HepG2 (cell line): ENCODE results near the gene TMEM167A. TPM values are rescaled to one million over a fixed set of nuclear protein-coding genes. Genes with fewer than 3 reads are reported as not detected.

ENCODE experiments used
- AGO1 ChIP-seq: fragments of 200-400 bp; formaldehyde crosslinking; IDR thresholded peaks from 2 replicates; pipeline ENCODE4 v1.6.1; 2017; ENCODE audit warnings: mild to moderate bottlenecking, low read depth, low read length, moderate library complexity; ENCODE audit not compliant: poor library complexity, severe bottlenecking
- ATM ChIP-seq: fragments of 450-650 bp; IDR thresholded peaks from 2 replicates; pipeline ENCODE4 v1.7.1; 2017; ENCODE audit warnings: mild to moderate bottlenecking, borderline replicate concordance
- CEBPB ChIP-seq: IDR thresholded peaks from 2 replicates; pipeline ENCODE4 v1.6.1; 2011; ENCODE audit warnings: low read depth, low read length, improper control_type of control experiment, borderline replicate concordance
- DNMT3B ChIP-seq: conservative IDR thresholded peaks from 2 replicates; pipeline ENCODE4 v1.6.1; 2016; ENCODE audit warnings: missing biosample characterization, control low read depth
- FOXP4 ChIP-seq: sonication (generic); formaldehyde crosslinking; IDR thresholded peaks from 2 replicates; pipeline ENCODE4 v1.4.0; 2020; ENCODE audit warnings: missing genetic modification reagents
- GTF3A ChIP-seq: sonication (generic); formaldehyde crosslinking; conservative IDR thresholded peaks from 2 replicates; pipeline ENCODE4 v1.4.0; 2020; ENCODE audit warnings: mild to moderate bottlenecking, missing genetic modification reagents
- HOXA7 ChIP-seq: sonication (generic); formaldehyde crosslinking; IDR thresholded peaks from 2 replicates; pipeline ENCODE4 v1.8.1; 2022; ENCODE audit warnings: mild to moderate bottlenecking, missing genetic modification reagents, moderate library complexity
- KAT8 ChIP-seq: IDR thresholded peaks from 2 replicates; pipeline ENCODE4 v1.6.1; 2016; ENCODE audit warnings: missing genetic modification reagents, missing compliant biosample characterization
- MED8 ChIP-seq: sonication (generic); formaldehyde crosslinking; IDR thresholded peaks from 2 replicates; pipeline ENCODE4 v1.8.1; 2023; ENCODE audit warnings: mild to moderate bottlenecking, missing genetic modification reagents; ENCODE audit not compliant: insufficient replicate concordance
- NCOA2 ChIP-seq: sonication (generic); formaldehyde crosslinking; IDR thresholded peaks from 2 replicates; pipeline ENCODE4 v1.8.0; 2022; ENCODE audit warnings: inconsistent platforms
- NFKBIZ ChIP-seq: IDR thresholded peaks from 2 replicates; pipeline ENCODE4 v1.6.1; 2018; ENCODE audit warnings: missing genetic modification reagents, missing compliant biosample characterization
- NFYB ChIP-seq: sonication (generic); formaldehyde crosslinking; IDR thresholded peaks from 2 replicates; pipeline ENCODE4 v1.4.0; 2020; ENCODE audit warnings: missing genetic modification reagents
- RNF2 ChIP-seq: fragments of 450-650 bp; conservative IDR thresholded peaks from 2 replicates; pipeline ENCODE4 v1.6.1; 2016; ENCODE audit warnings: low read depth
- SIN3B ChIP-seq: fragments of 150-350 bp; IDR thresholded peaks from 2 replicates; pipeline ENCODE4 v1.6.1; 2014; ENCODE audit warnings: low read length
- SRY ChIP-seq: sonication (generic); formaldehyde crosslinking; IDR thresholded peaks from 2 replicates; pipeline ENCODE4 v1.8.0; 2022; ENCODE audit warnings: mild to moderate bottlenecking, missing genetic modification reagents
- TERF1 ChIP-seq: sonication (generic); formaldehyde crosslinking; IDR thresholded peaks from 2 replicates; pipeline ENCODE4 v1.8.0; 2022; ENCODE audit warnings: mild to moderate bottlenecking, missing genetic modification reagents, moderate library complexity
- ZBTB10 ChIP-seq: sonication (generic); formaldehyde crosslinking; IDR thresholded peaks from 2 replicates; pipeline ENCODE4 v1.4.0; 2020; ENCODE audit warnings: missing genetic modification reagents, borderline replicate concordance
- ZFAT ChIP-seq: sonication (generic); formaldehyde crosslinking; conservative IDR thresholded peaks from 2 replicates; pipeline ENCODE4 v1.8.1; 2023; ENCODE audit warnings: missing genetic modification reagents, inconsistent platforms
- ZNF143 ChIP-seq: sonication (generic); formaldehyde crosslinking; IDR thresholded peaks from 2 replicates; pipeline ENCODE4 v1.4.0; 2020; ENCODE audit warnings: missing genetic modification reagents
- ZNF207 ChIP-seq: fragments of 450-650 bp; IDR thresholded peaks from 2 replicates; pipeline ENCODE4 v1.6.1; 2016; ENCODE audit warnings: antibody characterized with exemption, borderline replicate concordance
- ZNF276 ChIP-seq: sonication (generic); formaldehyde crosslinking; IDR thresholded peaks from 2 replicates; pipeline ENCODE4 v1.4.0; 2020; ENCODE audit warnings: mild to moderate bottlenecking, low read depth, missing genetic modification reagents
- ZNF441 ChIP-seq: sonication (generic); formaldehyde crosslinking; IDR thresholded peaks from 2 replicates; pipeline ENCODE4 v1.7.0; 2021; ENCODE audit warnings: missing genetic modification reagents, borderline replicate concordance
- ZNF841 ChIP-seq: sonication (generic); formaldehyde crosslinking; IDR thresholded peaks from 2 replicates; pipeline ENCODE4 v1.8.1; 2023; ENCODE audit warnings: missing genetic modification reagents, borderline replicate concordance
- ZSCAN20 ChIP-seq: sonication (generic); formaldehyde crosslinking; IDR thresholded peaks from 2 replicates; pipeline ENCODE4 v1.4.0; 2020; ENCODE audit warnings: missing genetic modification reagents, mild to moderate bottlenecking, borderline replicate concordance
- polyA plus RNA-seq, 8 experiments: library from polyadenylated mRNA; depleted of rRNA in 3 of 8; stranded (reverse) in 7 of 8; unstranded in 1 of 8; fragments of >200 nt; fragmentation: Illumina TruSeq in 4 of 8; extraction: Trizol in 4 of 8; gene quantifications; 2 replicates each; pipeline versions ENCODE4 v1.2.1 to v1.2.3, GENCODE V29; 2011 to 2016; ENCODE audit warnings: low read depth in 4 of 8, missing spikeins in 1 of 8, mixed read lengths in 1 of 8; ENCODE audit not compliant: insufficient read depth in 1 of 8
- total RNA-seq, 5 experiments: library from RNA; depleted of rRNA; stranded (reverse); fragments of >200 nt; fragmentation: Illumina TruSeq; extraction: Trizol; gene quantifications; 2 replicates each; pipeline ENCODE4 v1.2.3, GENCODE V29; 2016; ENCODE audit warnings: low read depth in 1 of 5

TMEM167A gene
- total and polyA plus RNA-seq, 2 of the 13 experiments (the other 11 are each of a cell fraction or from before 2014, with no cell fraction given), result 47.0 to 78.7 TPM

GRCh38 chr5:83077662-83078261 is 568 bp upstream of the TMEM167A start (continued):
- 0 out of 2 replicates have a peak, but pooled peaks have one; percentile 56 for TF ChIP-seq TERF1
- TF ChIP-seq ZNF207, result no peak
- no peak for TF ChIP-seq ATM
- TF ChIP-seq GTF3A, result no peak
- TF ChIP-seq HOXA7 (CRISPR knock-in tag), result no peak
- no peak for TF ChIP-seq ZFAT (CRISPR knock-in tag)
- TF ChIP-seq DNMT3B (CRISPR knock-in tag), result 0 out of 2 replicates have a peak, but pooled peaks have one; percentile 48
- TF ChIP-seq MED8 (CRISPR knock-in tag), result no peak
- no peak for TF ChIP-seq CEBPB
- no peak for TF ChIP-seq SRY (CRISPR knock-in tag)
- no peak for TF ChIP-seq ZNF841
- TF ChIP-seq FOXP4 (CRISPR knock-in tag), result no peak
- TF ChIP-seq RNF2, result no peak
- TF ChIP-seq NCOA2 (CRISPR knock-in tag), result no peak
- peak; percentile 58 for TF ChIP-seq NFYB (CRISPR knock-in tag)
- 0 out of 2 replicates have a peak, but pooled peaks have one; percentile 18 for TF ChIP-seq ZNF441 (CRISPR knock-in tag)
- TF ChIP-seq NFKBIZ (CRISPR knock-in tag), result no peak
- no peak for TF ChIP-seq ZNF143
- no peak; the same call in 1 of the 2 replicates for TF ChIP-seq SIN3B
- no peak for TF ChIP-seq ZSCAN20 (CRISPR knock-in tag)
- TF ChIP-seq KAT8 (CRISPR knock-in tag), result no peak
- TF ChIP-seq ZBTB10 (CRISPR knock-in tag), result no peak; the same call in 1 of the 2 replicates
- TF ChIP-seq AGO1, result no peak
- TF ChIP-seq ZNF276 (CRISPR knock-in tag), result no peak
